Left forelimb (tissue), 1 donor: ENCODE results near the gene TTC23L.
"Not testable (repeated sequence)": the region's sequence is repeated elsewhere in the genome, so short reads cannot be mapped to it uniquely, and the experiment has no call there.

Experiments used
- DNase-seq: peaks from one replicate; pipeline ENCODE4 v3.0.0-alpha.2; 2018; ENCODE audit warnings: low spot score

The TTC23L gene, protein sequence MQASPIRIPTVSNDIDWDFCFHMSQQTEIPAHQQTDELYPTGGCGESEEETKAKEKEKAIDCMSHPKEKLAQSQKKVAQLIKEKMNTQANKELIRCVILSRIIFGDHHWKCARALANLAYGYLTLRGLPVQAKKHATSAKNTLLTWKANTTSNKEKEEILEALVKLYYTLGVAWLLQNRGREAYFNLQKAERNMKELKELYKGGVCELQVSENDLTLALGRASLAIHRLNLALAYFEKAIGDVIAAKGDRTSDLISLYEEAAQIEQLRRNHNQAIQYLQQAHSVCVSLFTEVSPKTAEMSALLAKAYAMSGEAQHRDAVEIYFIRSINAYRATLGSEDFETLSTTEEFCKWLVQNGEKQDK

DNA sequence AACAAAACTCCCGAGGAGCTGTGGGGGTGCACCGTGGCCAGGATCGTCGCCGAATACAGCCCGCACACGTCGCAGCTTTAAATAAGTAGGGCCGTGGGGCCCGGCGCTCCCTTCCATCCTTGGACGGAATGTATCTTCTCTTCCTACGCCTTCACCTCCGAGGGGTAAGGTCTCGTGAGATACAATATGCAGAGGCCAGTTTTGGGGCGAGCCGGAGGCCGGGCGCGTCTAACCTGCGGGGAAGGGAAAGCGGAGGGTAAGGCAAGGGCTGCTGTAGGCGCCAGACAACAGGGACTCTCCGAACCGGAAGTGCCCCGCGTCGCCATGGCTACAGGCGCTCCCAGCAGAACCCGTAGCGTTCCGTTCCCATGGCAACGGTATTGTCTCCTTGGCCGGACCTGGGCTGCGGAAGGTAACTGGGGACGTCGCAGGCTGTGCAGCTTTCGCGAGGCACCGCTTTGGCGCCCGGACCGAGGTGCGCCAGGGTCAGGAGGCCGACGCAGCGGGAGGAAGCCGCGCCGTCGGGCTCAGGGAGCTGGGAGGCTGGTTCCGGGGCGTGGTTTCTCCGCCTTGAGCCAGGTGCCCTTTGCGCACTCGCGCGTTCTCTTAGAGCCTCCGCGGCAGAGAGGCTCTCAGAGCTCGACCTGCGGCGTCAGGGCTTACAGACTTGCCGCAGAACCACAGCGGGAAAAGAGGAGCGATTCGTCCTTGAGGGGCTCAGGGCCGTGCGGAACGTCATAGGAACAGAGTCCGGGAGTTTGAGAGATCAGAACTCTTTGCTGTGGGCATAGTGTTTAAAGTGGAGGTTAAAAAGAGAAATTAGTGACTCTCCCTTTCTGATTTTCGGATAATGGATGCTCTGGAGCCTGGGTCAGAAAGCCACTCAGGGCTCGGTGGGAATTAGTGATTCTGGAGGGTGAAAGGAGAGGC is at the start of gene TTC23L:
Gene TTC23L (plus strand): TSS at position 380 of the 930 bp plus-strand sequence. CDS start 1,508 bp downstream, outside the sequence.
- peak; percentile 90 for DNase-seq

DNA sequence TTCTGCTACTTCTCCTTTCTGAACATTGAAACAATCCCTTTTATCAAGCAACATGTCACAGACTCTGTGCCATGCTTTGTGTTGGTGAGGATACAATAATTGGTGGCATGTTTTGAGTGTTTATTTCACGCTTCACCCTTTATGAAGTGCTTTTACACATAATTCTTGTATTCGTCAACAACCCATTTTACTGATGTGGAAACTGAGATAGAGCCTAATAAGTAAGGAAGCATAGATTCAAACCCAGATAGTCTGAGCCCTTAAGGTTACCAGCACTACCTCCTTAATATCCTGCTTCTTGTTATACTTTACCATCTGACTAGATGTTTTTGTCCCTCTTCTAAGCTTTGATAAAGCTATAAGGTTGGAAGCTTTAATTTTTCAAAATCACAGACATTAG is 49.3 kb upstream of the TTC23L start:
- DNase-seq: no peak

DNA sequence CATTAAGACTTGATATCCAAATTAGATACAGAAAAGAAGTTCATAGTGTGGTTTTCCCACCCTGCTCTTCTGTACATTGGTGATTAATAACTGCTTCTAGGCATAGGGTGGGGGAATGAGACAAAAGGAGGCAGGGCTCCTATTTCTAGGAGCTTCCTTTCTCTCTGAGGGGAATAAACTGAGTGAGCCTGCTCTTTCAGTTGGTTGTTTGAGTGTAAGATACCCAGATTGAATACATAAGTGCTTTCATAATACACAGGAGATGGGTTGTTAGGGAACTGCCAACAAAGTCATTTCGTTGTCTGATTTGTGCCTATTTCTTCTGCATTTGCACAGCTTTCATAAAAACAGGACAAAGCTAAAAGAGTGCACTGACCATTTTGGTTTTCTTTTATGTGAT is 48.9 kb upstream of the TTC23L start:
- DNase-seq: no peak

DNA sequence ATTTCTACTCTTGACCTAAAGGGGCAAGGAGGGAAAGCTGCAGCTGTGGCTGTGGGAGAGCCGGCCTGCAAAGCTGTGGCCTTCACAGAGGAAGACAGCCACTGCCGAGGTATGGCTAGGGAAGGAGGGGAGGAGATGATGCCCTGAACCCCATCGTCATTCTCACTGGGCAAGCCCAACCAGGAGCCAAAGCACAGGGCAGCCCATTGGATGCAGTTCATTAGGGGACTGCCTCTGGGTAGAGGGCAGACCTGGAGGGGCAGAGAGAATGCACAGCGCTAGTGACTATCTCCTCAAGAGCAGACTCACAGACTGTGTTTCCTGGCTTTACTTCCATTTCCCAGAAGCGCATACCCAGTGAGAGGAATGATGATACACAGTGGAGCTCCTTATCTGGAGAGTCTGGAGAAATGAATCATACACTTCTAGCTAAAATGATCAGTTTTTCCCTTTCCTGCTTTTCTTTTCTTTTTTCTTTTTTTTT is 47.2 kb upstream of the TTC23L start:
- DNase-seq: no peak

DNA sequence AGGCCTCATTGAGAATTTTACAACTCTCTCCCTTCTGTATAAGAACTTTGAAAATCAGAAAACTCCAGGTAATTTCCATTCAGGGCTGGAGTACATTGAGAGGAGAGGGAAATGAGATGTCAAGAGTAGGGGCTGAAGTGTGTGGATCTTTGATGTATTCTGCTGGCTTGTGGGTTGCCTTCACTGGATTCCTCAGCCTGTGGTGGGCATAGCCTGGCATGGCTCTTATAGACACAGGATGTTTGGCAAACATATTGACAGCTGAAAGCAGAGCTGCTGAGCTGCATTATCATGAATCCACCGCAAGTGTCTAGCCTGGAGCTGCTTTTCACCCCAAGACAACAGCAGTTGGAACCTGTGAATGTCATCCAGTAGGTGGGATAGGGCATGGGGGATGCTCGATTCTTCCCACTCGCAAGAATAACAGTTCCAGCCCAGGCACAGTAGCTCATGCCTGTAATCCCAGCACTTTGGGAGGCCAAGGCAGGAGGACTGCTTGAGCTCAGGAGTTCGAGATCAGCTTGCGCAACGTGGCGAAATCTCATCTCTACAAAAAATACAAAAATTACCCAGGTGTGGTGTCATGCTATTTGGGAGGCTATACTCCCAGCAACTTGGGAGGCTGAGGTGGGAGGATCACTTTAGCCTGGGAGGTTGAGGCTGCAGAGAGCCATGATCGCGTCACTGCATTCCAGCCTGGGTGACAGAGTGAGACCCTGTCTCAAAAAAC is 36.0 kb upstream of the TTC23L start:
- no peak for DNase-seq

DNA sequence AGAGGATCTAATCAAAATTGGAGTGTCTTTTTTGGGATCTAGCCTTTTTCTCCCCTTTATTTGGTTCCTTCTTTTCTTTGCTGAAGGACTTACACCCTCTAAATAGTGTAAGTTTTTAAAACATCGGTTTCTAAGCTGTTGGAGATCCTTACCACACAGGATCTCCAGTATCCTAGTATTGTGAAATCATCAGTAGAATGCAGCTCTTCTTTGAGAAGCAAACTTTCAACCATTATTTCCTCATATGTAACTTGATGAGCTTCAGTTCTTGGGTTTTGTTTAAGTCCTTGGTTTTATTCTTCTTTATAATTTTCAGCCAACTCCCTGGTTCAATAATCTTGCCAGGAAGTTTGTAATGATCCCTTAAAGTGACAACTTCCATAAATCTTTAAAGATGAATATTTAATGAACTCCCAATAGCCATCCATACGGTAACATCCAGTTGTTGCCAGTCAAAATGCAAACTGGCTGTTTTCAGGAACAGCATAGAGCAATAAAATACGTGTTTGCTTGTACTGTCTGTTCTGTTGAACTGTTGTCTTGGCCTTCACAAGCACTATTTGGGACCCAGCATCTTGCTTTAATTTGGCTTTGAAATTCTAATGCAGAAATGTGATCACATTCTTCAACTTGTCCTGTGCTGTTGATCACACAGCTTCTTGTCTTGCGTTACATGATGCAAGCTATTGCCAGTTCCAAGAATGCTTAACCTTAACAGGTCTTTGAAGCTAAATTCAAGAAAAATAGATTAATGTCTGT is 34.8 kb upstream of the TTC23L start:
- DNase-seq: no peak

DNA sequence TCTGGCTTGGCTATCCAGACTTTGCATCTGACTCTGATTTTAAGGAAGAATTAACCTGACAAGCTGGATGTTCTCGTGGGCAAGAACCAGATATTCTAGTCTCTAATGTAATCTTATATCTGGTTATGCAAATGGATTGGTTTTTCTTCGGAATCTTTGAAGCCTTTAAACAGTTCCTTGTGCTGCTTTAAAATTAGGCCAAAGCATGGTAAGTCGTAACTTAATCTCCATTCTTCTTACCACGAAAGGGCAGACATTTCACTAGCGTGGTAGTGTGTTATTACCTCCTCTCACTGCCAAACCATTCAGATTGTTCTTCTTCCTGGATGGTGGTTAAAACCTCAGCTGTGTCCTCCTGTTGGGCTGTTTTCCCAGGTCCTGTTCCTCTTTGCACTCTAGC is 34.1 kb upstream of the TTC23L start:
- DNase-seq: no peak

DNA sequence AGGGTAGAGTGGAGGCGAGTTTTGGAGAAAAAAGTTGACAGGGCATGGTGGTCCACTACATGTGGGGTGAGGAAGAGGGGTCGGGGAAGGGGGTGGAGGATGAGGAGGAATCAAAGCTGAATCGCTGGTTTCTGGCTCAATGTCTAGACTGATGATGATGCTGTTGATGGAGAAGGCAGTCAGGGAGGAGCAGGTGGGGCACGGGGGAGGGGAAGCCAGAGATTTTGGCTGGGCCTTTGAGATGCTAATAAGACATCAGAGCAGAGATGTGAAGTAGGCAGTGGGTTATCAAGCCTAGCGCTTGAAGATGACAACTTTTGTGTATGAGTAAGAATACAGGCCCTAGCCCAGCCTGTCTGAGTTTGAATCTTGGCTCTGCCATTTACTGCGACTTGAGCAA is 32.4 kb upstream of the TTC23L start:
- DNase-seq: no peak

DNA sequence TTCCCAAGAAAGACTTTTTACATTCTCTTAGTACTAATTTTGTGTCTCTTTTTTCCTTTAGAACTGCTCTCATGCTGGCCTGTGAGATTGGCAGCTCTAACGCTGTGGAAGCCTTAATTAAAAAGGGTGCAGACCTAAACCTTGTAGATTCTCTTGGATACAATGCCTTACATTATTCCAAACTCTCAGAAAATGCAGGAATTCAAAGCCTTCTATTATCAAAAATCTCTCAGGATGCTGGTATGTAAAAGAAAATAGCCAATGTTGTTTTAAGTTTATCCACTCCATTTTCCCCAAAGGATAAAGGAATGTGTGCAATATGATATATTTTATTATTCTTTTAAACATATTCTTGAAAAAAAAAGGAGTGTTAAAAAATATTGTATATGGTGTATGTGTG is 27.3 kb upstream of the TTC23L start:
- no peak for DNase-seq

DNA sequence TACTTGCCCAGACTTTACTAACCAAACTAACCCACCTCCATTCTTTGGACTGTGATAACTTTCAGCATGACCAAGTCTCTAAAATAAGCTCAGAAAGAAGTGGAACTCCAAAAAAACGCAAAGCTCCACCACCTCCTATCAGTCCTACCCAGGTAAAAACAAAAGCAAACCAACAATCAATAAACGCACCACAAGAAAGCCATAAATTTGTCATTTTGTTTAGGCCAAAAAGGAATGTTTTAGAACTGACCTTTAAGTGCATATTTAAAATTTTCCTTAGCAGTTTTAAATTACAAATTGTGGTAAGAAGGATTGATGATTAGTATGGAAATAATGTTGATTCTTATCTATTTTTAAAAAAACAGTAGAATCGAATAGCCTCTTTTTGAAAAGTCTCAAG is 25.5 kb upstream of the TTC23L start:
- DNase-seq: no peak

DNA sequence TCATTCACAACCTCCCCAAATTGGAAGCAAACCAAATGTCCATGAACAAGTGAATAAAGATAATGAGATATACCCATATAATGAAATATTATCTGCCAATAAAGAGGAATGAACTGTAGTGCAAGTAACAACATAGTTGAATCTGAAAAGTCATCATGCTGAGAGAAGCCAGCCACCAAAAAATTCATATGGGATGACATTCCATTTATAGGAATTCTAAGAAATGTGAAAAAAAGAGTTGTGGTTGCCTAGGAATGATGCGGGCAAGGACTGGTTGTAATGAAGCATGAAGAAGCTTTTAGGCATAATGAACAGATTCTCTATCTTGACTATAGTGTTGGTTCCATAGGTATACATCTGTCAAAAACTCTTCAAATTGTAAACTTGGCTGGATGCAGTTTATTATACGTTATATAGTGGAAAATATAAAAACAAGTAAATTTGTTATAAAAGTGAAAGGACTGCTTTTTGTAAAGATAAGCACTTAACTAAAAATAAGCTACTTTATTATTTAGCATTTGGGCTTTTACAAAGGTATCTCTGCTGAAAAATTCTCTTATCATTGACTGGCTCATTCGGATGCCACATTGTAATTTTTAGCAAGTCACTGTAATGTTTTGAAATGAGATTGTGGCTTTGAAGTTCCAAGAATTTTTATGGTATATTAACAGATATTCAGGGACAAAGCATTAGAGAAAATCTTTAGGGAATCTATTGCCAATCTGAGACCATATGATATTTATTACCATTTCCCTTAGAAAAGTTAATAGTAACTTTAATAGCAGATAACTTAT is 21.2 kb upstream of the TTC23L start:
- DNase-seq: no peak

DNA sequence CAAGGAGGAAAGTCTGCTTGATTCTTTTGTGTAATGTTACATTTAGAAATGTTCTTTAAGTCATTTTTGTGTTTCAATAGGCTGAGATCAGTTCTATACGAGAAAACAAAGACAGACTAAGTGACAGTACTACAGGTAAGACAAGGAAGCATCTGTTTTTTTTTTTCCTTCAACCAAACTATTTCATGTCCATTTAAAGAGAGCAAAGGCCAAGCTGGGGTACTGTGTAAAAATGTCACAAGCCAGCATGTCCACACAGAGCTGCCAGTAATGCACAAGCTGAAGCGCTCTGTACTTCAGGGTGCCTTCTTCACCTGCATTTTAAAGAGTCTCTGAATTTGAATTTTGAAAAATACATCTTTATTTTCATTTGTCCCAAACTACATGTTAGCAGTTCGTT is 20.2 kb upstream of the TTC23L start:
- DNase-seq: no peak

DNA sequence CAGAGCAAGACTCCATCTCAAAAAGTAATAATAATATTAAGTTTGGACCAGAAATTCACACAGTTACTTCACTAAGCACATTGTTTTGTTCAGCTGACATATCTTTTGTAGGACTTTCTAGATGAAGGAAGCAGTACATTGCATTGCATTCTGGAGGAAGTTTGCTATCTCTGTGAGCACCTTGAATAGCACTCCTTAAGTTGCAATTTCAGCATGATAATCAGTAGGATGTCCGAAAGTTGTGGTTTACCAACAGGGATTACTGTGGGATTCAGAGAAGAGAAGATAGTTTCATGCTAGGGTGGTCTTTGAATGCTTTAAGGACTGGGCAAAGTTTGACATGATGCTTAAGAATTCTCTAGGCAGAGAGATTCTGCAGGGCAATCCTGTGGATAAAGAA is 18.4 kb upstream of the TTC23L start:
- no peak for DNase-seq

DNA sequence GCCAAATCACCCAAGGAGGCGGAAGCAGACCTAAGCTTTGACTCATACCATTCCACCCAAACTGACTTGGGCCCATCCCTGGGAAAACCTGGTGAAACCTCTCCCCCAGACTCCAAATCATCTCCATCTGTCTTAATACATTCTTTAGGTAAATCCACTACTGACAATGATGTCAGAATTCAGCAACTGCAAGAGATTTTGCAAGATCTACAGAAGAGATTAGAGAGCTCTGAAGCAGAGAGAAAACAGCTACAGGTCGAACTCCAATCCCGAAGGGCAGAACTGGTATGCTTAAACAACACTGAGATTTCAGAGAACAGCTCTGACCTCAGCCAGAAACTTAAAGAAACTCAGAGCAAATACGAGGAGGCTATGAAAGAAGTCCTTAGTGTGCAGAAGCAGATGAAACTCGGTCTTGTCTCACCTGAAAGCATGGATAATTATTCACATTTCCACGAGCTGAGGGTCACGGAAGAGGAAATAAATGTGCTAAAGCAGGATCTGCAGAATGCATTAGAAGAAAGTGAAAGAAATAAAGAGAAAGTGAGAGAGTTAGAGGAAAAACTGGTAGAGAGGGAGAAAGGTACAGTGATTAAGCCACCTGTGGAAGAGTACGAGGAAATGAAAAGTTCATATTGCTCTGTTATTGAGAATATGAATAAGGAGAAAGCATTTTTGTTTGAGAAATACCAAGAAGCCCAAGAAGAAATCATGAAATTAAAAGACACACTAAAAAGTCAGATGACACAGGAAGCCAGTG is 15.8 kb upstream of the TTC23L start:
- no peak for DNase-seq

DNA sequence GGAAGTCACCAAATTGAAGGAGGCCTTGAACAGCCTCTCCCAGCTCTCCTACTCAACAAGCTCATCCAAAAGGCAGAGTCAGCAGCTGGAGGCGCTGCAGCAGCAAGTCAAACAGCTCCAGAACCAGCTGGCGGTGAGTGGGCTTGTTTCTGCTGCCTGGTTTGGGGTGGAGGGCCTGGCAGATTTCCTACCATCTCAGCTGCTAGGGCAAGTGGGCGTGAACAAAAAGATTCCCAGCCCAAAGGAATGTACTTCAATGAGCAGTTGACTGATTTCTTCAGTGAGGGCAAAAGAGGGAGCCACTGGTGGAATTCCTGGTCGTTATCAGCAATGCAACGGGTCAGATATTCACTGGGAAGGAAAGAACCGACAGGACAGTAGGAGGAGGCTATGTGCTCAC is 12.6 kb upstream of the TTC23L start:
- DNase-seq: no peak

DNA sequence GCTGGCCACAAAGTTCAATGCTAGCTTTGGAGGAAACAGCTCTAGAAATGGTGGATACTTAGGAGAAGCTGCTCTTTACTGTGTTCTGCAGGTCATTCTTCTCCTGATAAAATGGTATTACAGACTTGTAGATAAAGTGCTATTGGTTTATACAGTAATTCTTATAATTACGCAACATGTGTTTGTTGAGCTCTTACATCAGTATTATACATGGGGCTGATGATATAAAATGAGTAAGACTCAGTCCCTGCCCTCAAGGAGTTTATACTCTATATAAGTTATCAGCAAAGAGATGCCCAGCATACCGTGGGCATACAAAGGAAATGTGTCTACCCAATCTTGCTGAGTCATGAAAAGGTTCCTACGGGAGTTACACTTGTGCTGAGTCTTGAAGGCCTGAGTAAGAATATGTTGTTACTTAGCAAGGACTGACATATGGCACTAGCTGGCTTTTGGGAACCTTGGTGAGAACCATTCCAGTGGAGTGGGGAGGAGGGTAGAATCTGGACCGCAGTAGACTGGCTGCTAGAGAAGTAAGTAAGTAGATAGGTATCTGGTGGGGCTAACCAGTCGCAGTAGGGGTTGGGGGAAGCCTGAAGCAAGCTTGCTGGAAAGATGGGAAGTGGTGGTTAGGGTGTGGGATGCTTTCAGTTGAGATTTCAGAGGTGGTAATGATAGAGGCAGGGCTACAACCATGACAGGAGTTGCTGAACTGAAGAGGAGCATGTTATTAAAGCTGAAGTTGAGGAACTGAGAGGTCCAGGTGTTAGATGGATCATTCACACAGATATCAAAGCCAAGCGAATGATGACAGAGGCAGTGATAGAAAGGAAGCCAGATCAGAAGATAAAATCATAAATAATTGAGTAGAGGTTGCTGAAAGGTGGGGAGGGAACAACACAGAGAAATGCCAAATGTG is 11.1 kb upstream of the TTC23L start:
- DNase-seq: no peak

DNA sequence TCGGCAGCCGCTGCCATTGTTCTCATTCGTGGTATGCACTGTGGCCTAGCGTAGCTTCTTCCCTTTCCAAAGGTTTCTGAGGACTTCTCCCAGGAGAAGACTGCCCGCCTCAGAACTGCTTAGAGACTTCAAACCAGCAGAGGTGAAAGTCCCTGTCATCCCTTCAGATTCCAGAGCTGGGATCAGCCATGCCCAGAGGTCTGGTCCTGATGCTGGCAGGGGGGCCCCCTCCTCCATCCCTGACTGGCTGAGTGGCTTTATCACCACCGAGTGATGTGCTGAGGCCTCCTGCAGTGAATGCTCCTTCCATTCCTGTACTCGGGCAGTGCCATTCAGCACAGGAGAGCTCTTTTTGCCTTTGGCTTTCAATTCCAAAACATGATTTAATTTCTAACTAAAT is 8.1 kb upstream of the TTC23L start:
- not testable (repeated sequence) for DNase-seq

DNA sequence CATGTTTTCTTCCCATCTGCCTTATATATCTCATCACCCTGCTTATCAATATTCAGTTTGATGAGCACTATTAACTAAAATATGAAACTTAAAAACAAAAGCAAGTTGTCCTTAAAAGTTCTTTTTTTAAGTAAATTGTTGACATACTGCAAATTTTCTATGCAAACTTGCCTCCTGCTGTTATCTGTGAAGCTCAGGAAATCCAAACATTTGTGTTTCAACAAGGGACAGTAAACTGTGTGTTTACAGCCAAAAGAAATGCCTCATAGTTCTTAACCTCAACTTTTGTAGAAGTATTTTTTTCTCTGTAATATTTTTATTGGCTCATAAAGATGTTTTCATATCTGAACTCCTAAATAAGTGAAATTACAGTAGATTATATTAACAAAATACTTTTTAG is 7.7 kb upstream of the TTC23L start:
- no peak for DNase-seq

DNA sequence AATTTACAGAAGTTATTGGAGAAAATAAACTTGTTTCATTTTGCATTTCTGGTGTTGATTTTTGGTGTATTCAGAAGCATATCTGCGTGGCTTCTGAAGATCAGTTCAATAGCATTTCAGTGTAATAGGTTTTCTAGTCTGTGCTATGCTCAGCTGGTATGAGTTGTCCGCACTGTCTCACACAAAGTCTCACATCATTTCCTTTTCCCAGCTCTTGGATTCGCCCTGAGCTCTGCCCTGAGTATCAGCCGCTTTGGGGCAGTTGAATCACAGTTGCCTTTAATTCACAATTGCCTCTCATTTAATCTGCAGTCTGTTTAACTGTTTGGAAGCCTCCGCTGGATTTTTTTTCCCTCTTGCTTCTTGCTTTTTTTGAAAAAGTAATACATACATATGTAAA is 6.4 kb upstream of the TTC23L start:
- DNase-seq: no peak
